ENCODE data around the gene MAP4K5.

DNA sequence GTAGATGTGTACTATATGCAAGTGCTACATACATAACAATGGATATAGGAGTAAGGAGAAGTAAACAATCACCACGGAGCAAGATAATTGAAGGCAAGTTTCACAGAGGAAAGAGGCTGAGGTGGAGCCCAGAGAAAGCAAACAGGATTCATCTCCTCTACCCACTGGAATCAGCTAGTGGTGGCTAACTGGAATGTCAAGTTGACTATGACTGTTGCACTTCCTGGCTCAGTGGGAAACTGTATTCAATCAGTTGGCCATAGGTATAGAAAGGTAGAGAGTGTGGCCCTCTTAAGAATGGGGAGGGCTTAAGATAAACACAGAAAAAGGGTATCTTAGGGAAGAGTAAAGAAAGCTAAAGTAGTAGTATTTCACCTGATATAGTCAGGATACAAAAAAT is 62.4 kb downstream of the MAP4K5 start:
- no peak for TF ChIP-seq POLR2AphosphoS5 (IDR thresholded peaks at IDR 0.05; ENCODE audit: low read depth, low read length)
- no peak for TF ChIP-seq TAF1 (IDR thresholded peaks at IDR 0.05; ENCODE audit: borderline replicate concordance, low read depth, low read length)
- TF ChIP-seq POLR2A (IDR thresholded peaks at IDR 0.05; ENCODE audit: low read depth, low read length) = no peak

All from GM12892 (cell line).